Right hindlimb (tissue), 1 donor: Measurements from ENCODE around the gene RAD51B.
"Not testable (repeated sequence)": the region's sequence is repeated elsewhere in the genome, so short reads cannot be mapped to it uniquely, and the experiment has no call there.

Source experiments
- DNase-seq: peaks from one replicate; pipeline ENCODE4 v3.0.0-alpha.2; 2018

Gene RAD51B

DNA sequence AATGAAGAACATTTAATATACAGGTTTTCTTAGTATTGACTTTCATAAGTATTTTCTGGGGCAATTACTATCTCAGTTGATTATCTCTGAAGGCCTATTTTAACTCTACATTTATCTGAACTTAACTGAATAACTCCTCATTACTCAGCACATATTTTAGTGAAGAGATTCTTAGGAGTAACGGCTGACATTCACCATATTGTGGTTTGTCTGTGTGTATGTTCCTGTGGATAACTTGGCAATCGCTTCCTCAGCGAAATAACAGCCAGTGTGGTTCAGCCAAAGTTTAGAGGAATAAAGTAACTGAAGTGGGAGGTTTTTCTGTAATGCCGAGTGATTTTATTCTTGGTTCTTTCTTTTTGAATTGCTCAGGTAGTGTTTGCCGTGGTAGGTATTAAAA, 168.0 kb downstream of the RAD51B start:
- peak; percentile 84 for DNase-seq

DNA sequence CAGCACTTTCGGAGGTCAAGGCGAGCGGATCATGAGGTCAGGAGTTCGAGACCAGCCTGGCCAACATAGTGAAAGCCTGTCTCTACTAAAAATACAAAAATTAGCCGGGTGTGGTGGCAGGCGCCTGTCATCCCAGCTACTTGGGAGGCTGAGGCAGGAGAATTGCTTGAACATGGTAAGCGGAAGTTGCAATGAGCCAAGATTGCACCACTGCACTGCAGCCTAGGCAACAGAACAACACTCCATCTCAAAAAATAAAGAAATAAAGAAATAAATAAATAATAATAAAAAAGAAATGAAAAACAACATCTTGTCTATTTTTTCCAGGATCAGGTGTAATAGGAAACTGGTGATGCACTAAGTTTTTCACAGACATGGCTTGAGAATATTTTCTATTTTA, 168.6 kb downstream of the RAD51B start:
- DNase-seq = not testable (repeated sequence)

DNA sequence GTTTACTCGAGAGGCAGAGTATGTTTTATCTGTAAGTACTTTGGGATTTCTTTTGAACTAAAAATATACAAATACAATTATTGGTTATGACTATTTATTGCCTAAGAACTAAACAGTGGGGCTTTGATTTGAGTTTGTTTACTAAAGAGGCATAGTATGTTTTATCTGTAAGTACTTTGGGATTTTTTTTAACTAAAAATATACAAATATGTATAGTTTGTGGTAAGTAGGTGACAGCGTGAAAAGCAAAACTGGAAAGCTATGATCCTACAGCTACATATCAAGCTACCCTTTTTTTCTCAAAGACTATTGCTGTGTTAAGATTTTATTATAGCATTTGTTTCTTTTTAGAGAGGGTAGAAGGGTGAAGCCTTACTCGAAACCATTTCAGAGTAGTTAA, 171.0 kb downstream of the RAD51B start:
- DNase-seq = no peak

DNA sequence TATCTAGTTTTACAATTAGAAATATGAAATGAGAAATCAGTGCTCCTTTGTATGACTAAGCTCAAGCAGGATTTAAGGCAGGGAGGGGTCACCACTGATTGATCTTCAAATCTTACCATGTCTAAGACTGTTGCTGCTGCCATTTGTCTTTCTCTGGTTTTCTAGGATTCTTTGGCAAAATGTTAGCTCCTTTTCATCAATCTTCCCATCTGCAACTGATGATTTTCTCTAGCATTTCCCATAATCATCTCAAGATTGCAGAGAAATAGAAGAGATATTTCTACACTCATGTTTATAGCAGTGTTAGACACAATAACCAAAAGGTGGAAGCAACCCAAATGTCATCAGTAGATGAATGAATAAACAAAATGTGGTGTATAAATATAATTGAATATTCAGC, 175.0 kb downstream of the RAD51B start:
- no peak for DNase-seq

DNA sequence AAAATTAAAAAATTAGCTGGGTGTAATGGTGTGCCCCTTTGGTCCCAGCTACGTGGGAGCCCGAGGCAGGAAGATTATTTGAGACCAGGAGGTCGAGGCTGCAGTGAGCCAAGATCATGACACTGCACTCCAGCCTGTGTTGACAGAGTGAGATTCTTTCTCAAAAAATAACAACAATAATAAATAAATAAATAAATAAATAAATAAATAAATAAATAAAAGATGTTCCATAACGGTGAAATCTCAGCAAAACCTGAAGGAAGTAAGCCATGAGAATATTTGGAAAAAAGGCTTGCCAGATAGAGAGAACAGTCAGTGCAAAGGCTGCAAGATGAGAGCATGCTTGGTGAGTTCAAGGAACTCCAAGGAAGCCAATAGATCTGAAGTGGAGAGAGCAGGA, 176.7 kb downstream of the RAD51B start:
- DNase-seq = no peak

DNA sequence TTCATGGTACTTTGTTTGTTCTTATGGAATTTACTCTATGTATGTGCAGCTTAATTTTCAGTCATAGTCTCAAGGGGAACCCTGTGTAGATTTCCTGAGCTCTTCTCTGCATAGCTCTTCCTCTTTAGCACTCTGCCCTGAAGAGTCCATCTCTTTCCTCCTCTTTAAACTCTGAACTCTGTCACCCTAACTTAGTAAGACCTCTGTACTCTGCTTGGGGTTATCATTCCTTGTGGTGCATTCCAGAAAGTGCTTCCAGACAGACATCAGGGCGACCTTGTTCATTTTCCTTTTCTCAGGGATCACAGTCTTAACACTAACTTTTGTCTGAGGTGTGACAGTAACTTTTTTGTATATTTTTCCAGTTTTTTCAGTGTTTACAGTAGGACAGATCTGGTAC, 179.3 kb downstream of the RAD51B start:
- no peak for DNase-seq

DNA sequence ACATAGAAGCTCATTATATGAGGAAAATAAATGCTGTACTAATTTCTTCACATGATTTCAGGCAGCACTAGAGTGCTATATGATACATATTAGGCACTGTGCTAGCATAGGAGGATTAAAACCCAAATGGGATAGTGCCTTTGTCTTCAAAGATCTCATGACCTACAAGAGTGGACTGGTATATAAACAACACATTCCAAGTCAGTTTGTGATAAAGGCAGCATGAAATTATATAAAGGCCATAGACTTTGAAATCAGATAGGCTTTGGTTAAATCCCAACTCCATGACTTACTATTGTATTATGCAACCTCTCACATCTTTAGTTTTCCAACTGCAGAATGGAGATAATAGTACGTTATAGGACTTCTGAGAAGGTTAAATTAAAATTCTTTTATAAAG, 179.7 kb downstream of the RAD51B start:
- no peak for DNase-seq

DNA sequence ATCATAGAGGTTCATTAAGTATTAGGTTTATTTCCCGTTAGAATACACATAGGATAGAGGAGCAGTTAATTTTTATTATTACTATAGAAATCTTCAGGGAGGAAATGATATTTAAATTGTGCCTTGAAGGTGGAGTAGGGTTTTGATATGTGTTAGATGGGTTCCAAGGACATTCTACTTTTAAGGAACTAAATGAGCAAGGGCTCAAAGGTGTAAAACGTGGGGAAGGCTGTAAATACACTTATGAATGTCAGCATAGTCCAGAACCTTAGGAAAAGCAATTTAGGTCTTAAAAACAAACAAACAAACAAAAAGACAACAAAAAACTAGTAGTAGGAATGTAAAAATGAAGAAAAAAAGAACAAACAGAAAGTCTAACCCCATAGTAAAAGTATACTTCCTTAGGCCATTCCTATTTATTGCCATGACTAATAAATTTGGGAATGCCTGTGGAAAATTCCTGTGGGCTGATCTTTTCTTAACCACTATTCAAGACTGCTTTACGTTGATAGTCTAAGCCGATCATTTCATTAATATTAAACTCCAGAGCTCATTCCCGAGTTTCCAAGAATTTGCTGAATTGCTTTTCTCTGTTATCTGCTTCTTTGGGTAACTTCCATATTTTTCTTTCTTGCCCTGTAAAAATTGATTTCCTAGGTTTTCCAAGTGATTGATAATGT, 180.3 kb downstream of the RAD51B start:
- DNase-seq = no peak

DNA sequence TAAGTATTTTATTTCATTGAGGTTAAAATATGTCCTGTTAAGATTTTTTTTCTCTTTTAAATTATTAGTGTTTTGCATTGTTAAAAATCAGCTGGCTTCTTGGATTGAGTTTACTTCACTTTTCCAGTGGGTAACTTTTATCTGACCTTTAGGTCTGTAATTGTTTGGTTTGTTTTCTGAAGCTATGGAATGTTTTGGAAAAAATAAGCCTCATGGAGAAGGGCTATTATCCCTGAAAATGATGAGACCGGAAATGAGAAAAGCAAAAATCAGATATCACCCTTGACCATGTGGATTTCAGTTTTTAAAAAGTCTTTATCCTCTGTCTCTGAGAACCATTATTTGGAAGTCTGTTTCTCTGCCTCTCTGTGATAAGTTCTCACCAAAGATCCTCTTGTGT, 180.9 kb downstream of the RAD51B start:
- DNase-seq = no peak

DNA sequence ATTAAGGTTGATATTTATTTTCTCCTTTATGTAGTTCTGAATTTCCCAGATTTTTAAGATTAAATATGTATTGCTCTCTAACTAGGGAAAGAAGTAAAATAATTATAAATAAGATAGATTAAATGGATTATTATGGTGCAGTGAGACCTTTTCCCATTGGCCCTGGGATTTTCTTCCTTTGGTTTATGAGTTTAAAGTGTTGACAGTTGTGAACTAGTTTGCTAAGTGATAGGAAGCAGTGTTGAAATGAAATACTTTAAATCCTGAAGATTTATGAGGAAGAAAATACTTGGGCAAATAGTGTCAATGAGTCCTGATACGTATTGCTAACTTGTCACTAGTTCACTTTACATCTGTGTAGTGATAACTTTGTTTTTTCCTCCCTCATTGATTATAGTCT, 188.9 kb downstream of the RAD51B start:
- DNase-seq = no peak

DNA sequence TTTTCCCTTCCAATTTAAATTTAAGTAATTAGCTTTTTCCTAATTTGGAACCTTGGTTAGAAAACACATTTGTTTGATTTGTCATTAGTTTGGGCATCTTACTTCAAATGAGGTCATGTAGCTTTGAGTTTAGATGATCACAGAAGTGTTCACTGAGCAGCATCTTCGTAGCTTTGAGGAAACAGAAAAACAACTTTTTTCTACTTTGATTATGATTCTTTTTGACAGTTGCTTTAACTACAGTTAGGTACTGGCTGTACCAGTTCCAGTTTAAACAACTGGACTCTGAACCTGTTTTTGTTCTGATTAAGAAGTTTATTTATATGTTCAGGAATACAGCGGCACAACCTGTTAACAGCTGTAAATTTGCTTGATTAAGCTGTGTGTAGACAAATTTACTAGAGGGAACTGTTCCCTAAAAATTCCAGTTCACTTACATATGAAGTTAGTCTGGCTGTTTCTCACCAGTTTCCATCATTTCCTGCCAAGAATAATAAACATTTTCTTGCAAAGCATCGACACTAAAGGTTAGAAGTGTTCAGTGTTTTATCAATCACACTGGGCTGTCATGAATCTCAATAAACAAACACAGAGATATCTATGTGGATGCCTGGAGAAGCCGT, 191.9 kb downstream of the RAD51B start:
- no peak for DNase-seq

DNA sequence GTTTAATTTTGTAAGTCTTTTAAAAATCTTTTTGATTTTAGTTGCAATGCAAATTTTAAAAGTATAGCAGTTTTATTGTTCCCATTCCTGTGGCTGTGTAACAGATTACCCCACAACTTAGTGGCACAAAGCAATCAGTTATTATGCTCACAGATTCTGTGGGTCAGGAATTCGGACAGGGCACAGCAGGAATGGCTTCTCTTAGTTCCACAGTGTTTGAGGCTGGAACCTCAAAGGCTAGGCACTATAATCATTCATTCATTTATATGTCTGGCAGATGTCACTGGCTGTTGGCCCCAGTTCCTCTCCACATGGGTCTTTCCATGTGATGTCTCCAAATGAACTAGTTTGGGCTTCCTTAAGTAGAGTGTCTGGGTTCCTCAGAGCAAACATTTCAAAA, 193.3 kb downstream of the RAD51B start:
- no peak for DNase-seq

DNA sequence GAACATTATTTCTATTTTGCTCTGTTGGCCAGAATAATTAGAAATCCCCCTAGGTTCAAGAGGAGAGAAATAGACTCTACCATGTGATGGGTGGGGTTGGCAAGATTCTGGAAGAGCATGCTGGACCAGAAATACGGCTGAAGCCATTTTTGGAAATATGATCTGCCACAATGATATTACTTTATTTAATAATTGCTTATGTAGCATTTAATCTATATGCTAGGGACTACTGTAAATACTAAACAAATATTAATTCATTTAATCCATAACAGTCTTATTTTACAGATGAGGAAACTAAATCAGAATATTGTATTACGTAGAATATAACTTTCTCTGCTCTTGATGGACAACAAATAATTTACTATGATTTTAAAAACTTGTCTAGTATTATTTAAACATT, 193.7 kb downstream of the RAD51B start:
- DNase-seq = no peak

DNA sequence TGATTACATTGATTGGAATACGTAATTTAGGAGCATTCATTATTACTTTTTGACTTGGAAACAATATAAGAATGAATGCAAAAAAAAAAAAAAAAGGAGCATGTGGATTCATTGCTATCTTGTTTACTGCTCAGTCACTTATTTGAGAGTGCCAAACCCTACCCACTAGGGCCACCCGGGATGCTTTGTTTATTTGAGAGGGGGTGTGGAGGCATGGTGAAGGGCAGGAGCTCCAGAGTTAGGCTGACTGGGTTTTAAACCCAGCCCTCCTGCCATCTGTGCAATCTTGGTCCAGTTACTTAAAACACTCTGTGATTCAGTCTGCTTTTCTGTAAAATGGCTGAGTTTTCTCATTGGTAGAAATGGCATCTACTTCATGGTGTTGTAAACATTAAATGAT, 195.2 kb downstream of the RAD51B start:
- DNase-seq = no peak

DNA sequence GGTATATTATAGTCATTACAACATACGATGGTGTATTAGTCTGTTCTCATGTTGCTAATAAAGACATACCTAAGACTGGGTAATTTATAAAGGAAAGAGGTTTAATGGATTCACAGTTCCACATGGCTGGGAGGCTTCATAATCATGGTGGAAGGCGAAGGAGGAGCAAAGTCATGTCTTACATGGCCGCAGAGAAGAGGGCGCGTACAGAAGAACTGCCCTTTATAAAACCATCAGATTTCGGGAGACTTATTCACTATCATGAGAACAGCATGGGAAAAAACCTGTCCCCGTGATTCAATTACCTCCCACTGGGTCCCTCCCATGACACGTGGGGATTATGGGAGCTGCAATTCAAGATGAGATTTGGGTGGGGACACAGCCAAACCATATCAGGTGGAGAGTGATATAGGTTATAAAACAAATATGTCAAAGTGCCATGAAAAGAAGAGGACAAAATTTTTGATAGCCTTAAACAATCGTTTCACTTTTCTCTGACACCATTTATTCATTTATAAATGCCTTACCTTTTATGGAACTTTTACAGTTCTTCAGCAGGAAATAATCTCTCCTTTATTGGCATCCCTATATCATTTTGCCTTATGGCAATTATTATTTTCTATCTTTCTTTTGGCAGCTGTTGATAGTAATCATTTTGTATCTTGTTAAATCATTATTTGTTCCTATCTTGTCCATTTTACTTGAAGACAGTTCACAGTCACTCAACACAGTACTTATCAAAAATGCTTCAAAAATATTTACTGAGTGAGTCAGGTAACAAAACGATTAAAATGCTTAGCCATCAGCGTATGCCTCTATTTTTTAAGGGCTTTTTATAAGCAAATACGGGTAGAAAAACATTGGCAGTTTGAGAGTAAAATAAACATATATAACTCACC, 196.0 kb downstream of the RAD51B start:
- no peak for DNase-seq

DNA sequence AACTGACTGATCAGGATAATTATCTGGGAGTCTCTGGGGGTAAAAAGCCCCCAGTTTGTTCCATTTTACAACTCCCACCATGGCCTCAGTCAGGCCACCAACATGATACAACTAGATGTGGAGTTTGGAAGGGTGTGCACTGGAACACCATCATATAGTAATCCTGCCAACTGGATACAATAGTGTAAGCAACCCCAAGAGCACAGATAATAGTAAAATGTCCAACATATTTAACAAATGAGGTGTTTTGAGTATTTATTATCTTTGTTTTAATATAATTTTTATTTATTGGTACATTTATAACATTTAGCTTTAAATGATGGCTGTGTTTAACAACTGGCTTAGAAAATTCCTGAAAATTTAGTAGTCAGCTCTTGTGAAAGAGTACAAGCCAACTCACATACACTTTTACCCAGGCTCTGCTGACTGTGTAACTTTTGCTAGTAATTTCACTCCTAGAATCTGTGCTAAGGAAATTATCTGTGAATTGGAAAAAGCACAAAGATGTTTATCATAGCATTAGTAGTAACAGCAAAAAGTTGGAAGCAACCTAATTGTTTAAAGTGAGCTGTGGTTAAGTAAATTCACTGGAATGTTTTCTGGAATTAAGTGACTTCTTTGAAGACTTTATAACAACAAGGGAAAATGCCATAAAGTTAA, 196.8 kb downstream of the RAD51B start:
- no peak for DNase-seq

DNA sequence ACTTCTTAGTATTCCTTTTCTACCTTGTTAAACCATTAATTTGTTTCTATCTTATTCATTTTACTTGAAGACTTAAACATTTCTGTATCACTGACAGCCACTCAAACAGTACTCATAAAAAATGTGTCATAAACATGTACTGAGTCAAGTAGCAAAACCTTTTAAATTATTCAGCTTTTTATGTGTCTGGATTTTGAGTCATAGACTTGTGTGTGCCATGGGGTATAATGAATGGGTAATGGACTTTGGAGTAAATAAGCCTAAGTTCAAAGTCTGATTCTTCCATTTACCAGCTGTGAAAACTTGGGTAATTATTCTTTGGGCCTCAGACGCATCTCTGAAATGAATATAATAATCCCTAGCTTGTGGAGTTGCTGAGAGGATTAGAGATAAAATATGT, 199.0 kb downstream of the RAD51B start:
- DNase-seq = no peak

DNA sequence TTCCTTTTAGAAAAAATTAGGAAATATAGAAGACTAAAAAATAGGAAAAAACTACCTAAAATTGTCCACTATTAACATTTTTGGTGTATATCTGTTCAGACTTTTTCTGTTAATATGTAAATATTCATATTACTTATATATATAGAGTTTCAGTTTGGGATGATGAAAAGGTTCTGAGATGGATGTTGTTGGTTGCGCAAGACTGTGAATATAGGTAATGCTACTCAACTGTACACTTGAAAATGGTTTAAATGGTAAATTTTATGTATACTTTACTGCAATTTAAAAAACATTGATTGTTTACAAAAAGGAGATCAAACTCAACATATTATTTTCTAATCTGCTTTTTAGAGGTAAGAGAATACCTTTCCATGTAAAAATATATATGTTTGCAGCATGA, 200.9 kb downstream of the RAD51B start:
- no peak for DNase-seq

DNA sequence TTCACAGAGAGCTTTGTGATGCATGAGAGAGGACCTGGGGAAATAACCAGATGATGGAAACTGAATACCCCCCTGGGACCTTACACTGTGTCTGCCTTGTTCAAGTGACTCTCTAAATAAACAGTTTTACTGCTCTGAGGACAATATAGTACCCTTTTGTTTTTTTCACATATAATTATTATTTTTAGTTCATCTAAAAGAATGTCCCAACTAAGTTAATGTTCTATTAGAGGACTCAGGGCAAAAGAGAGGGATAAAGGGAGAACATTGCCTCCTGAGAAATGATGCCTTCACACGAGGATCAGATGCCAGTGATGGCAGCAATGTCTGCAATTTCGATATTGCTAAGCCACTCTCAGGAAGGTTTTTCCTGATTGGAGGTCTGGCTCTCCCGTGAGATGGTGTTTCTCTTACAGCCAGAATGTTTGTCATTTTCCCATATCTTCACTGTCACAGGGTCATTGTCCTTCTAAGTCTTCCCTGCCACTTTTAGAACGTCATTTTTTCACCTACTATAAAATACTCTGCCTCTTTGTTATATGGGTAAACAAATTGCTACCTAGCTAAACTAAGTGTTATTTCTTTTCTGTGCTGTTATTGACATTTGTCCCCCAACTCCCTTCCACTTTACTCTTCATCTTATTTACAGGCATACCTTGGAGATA, 201.6 kb downstream of the RAD51B start:
- no peak for DNase-seq

DNA sequence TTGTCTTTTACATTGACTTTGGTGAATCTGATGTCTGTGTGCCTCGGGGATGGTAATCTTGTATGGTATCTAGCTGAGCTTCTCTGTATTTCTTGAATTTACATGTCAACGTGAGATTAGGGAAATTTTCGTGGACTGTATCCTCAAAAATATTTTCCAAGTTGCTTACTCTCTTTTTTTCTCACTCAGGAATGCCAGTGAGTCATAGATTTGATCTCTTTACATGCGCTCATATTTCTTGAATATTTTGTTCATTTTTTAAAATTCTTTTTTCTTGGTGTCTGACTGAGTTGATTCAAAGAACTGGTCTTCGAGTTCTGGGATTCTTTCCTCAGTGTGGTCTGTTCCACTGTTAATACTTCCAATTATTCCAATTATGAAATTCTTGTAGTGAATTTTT, 207.7 kb downstream of the RAD51B start:
- DNase-seq = no peak

DNA sequence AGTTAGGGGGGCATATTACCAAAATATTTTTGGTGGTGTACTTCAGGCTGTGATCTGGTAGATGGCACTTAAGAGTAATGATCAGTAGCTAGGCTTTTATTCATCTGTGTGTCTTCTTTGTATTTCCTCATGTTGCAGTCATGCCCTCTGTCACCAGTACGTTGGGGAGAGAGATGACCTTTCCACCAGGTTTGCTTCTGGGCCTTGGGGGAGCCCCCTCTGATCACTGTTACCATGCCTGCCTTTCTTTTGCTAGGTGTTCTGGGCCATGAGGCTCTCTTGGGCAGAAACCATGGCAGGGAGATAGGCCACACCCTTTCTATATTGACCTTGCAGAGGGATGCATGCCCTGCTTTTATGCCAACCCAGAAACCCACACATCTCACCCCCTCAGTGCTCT, 208.5 kb downstream of the RAD51B start:
- DNase-seq = no peak

DNA sequence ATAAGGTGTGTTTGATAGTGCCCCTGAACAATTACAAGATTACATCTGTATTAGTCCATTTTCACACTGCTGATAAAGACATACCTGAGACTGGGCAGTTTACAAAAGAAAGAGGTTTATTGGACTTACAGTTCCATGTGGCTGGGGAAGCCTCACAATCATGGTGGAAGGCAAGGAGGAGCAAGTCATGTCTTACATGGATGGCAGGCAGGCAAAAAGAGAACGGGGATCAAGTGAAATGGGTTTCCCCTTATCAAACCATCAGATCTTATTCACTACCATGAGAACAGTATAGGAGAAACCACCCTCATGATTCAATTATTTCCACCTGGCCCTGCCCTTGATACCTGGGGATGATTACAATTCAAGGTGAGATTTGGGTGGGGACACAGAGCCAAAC, 211.4 kb downstream of the RAD51B start:
- DNase-seq = not testable (repeated sequence)

DNA sequence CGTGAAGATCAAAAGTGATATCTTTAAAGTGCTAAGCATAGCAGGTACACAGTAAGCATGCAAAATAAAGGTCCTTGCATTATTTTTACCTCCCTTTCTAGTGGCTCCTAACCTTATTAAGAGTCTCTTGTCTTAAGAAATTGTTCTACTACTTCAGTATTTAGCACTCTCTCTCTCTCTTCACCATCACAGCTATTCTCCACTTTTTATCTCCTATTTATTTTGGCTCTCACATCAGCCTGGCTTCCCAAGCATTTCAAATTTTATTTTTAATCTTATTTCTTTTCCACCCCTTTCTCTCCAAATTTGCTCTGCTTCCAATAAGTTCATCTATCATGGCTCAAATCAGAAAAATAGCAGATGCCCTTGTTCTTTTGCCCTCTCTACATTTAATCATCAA, 212.6 kb downstream of the RAD51B start:
- DNase-seq = no peak
